Measurements from ENCODE around the gene EVL. TPM values are rescaled to one million over a fixed set of nuclear protein-coding genes. Genes with fewer than 3 reads are reported as not detected.
"Not testable (repeated sequence)": the region's sequence is repeated elsewhere in the genome, so short reads cannot be mapped to it uniquely, and the experiment has no call there.

EVL gene
- total RNA-seq, 4 donors from 2014 or later = 24.2 to 40.1 (median 29.8) TPM

- WGBS, 2 donors = 92 to 95% methylated on average over 4 of the region's 4 CpGs
- TF ChIP-seq POLR2A (IDR thresholded peaks at IDR 0.05) (no peak), CTCF (IDR thresholded peaks at IDR 0.05) (no peak)
- Histone ChIP-seq H3K27me3 (no peaks in the 10 kb centered on the region), H3K9me3 (no peaks in the 10 kb centered on the region), H3K4me1 (no peaks in the 10 kb centered on the region), H3K36me3 (no peaks in the 10 kb centered on the region), H3K4me3 (replicated peaks in 1 of 3) (no peak overlapping the region), H3K27ac (no peak overlapping the region)
- no peak for DNase-seq
- intact Hi-C loops (cut with DNase I) = no loop called here
Observed at GRCh38 chr14:100058777-100059437, 6.3 kb upstream of the EVL start.

DNA sequence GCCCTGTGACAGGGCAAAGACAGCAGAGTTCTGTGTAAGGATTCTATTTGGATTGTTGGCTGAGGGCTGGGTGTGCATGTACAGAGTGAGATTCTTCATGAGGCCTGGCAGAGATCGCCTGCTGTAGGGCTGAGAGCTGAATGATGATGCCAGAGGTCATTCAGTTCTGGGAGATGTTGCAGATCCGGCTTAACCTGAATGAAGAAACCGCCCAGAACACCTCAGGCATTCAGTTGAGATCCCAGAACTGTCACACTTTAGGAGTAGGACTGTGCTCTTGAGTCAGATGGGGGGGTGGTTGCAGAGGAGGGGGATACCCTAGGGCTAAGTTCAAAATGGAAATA lies 5.8 kb upstream of the EVL start:
- Histone ChIP-seq H3K36me3 (no peaks in the 10 kb centered on the region), H3K4me1 (no peaks in the 10 kb centered on the region), H3K27ac (no peak overlapping the region), H3K27me3 (no peaks in the 10 kb centered on the region), H3K4me3 (replicated peaks in 1 of 3) (no peak overlapping the region), H3K9me3 (no peaks in the 10 kb centered on the region)
- DNase-seq = no peak
- TF ChIP-seq CTCF (IDR thresholded peaks at IDR 0.05) (no peak), POLR2A (IDR thresholded peaks at IDR 0.05) (no peak)
- 64% methylated on average over 3 of the region's 3 CpGs for WGBS, 2 donors
- intact Hi-C loops (cut with DNase I) = no loop called here

DNA sequence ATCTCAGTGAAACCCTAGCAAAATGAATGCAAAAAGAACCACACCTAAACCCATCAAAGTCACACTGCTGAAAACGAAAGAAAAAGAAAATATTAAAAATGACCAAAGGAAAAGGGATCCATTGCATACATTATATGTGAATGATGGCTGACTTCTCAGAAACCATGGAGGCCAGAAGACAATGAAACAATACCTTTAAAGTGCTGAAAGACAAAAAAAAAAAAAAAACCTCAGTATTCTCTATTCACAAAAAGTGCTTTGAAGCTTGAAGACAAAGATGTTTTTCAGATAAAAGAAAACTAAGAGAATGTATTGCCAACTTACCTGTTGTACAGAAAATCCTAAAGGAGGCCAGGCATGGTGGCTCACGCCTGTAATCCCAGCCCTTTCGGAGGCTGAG lies 4.5 kb upstream of the EVL start:
- 90 to 96% methylated on average over 3 of the region's 3 CpGs for WGBS, 2 donors
- no peak overlapping the region for H3K4me3 ChIP-seq (replicated peaks in 1 of 3)
- no peak overlapping the region for H3K27ac ChIP-seq
- H3K27me3 ChIP-seq = no peaks in the 10 kb centered on the region
- TF ChIP-seq CTCF (IDR thresholded peaks at IDR 0.05) = no peak
- TF ChIP-seq POLR2A (IDR thresholded peaks at IDR 0.05) = no peak
- no peaks in the 10 kb centered on the region for H3K4me1 ChIP-seq
- intact Hi-C loops (cut with DNase I) = no loop called here
- no peaks in the 10 kb centered on the region for H3K36me3 ChIP-seq
- no peaks in the 10 kb centered on the region for H3K9me3 ChIP-seq
- no peak for DNase-seq

- Histone ChIP-seq H3K27me3 (no peaks in the 10 kb centered on the region), H3K36me3 (no peaks in the 10 kb centered on the region), H3K27ac (no peak overlapping the region), H3K4me3 (replicated peaks in 1 of 3) (no peak overlapping the region), H3K4me1 (no peaks in the 10 kb centered on the region), H3K9me3 (no peaks in the 10 kb centered on the region)
- 87 to 94% methylated on average over 4 of the region's 4 CpGs for WGBS, 2 donors
- no peak for DNase-seq
- intact Hi-C loops (cut with DNase I) = no loop called here
- TF ChIP-seq POLR2A (IDR thresholded peaks at IDR 0.05) (no peak), CTCF (IDR thresholded peaks at IDR 0.05) (no peak)
Observed at GRCh38 chr14:100062590-100062989, 2.6 kb upstream of the EVL start.

GRCh38 chr14:100063314-100063941 lies 1.8 kb upstream of the EVL start:
- TF ChIP-seq CTCF (IDR thresholded peaks at IDR 0.05) (no peak), POLR2A (IDR thresholded peaks at IDR 0.05) (no peak)
- no peaks in the 10 kb centered on the region for H3K4me1 ChIP-seq
- intact Hi-C loops (cut with DNase I) = no loop called here
- 83 to 94% methylated on average over 6 of the region's 6 CpGs for WGBS, 2 donors
- DNase-seq = no peak
- H3K4me3 ChIP-seq (replicated peaks in 1 of 3) = no peak overlapping the region
- no peak overlapping the region for H3K27ac ChIP-seq
- no peaks in the 10 kb centered on the region for H3K36me3 ChIP-seq
- no peaks in the 10 kb centered on the region for H3K9me3 ChIP-seq
- H3K27me3 ChIP-seq = no peaks in the 10 kb centered on the region

- intact Hi-C loops (cut with DNase I); H3K27me3 ChIP-seq: not testable (repeated sequence)
Observed at GRCh38 chr14:100064335-100065092, 708 bp upstream of the EVL start.

More at GRCh38 chr14:100064335-100065092, 708 bp upstream of the EVL start:
- H3K4me1 ChIP-seq; DNase-seq; H3K27ac ChIP-seq; H3K36me3 ChIP-seq; H3K4me3 ChIP-seq (replicated peaks in 1 of 3); H3K9me3 ChIP-seq: not testable (repeated sequence)
- WGBS, 2 donors = 79 to 85% methylated on average over 12 of the region's 12 CpGs
